GM11168 (cell line): Measurements from ENCODE around the gene GAS7.

ENCODE experiments used
- in situ Hi-C: fragments of 300-500 bp; cut with MboI; formaldehyde crosslinking; loops from one replicate; pipeline ENCODE4 v1.12.0; 2022; ENCODE audit warnings: low sequenced_read_pairs; ENCODE audit not compliant: unreplicated experiment

GAS7 gene

DNA sequence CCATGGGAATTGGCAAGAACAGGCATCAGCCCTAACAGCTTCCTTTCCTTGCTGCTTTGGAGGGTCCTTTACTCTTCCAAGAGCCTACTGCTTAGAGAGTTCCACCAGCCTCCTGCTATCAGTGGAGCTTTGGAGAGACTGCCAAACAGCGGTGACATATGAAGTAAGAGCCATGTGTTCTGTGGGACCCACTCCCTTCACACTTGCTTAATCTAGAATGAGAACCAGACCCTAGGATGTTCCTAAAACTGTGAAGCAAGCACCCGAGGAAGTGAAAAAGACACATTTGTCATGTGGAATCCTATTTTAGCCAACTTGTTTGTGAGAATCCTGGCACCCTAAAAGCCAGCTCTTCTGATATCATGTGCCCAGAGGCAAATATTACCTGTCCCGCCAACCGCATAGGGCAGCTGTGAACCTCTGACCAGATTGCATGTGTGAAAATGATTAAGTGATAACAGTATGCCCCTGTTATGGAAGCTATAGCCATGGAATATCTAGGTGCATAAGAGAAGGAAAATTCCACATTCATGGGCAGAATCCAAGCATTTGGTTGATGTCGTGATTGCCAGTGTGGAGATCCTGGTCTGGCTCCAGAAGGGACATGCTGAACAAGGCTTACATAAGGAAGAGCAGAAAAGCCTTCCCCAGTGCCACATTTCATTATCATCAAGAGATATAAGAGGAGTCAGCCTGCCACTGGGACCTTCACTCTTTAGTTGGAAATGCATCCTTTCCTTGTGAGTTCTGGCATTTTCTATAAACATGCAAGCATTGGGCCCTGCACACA is 312.1 kb downstream of the GAS7 start:
- in situ Hi-C loops = no loop called here

DNA sequence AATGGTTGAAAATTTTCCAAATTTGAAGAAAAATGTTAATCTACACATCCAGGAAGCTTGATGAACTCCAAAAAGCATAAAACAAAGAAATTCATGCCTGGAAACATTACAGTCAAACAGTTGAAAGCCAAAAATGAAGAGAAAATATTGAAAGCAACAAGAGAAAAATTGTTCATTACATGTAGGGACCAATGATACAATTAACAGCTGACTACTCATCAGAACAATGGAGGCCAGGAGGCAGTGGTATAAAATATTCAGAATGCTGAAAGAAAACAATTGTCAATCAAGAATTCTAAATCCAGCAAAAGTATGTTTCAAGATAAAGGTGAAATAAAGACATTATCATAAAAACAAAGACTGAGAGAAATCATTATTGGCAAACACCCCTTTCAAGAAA is 315.0 kb downstream of the GAS7 start:
- in situ Hi-C loops = no loop called here

DNA sequence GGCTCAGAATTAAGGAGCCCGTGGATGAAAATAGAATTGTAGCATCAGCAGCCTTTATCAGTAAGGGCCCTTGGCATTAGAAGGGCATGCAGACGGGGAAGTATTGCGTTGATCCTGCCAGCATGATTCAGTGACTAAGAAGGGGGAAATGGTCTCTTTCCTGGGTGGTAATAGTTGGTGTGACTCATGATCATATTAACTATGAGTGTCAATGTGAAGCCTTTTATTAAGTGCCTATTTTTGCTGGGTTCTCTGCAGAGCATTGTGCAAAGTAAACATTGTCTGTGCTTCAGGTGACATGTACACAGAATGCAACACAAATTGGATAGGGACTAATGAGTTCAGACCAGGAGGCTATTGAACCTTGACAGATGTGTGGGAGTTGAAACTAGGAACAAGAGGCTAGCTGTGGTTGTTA is 317.8 kb downstream of the GAS7 start:
- in situ Hi-C loops = no loop called here

DNA sequence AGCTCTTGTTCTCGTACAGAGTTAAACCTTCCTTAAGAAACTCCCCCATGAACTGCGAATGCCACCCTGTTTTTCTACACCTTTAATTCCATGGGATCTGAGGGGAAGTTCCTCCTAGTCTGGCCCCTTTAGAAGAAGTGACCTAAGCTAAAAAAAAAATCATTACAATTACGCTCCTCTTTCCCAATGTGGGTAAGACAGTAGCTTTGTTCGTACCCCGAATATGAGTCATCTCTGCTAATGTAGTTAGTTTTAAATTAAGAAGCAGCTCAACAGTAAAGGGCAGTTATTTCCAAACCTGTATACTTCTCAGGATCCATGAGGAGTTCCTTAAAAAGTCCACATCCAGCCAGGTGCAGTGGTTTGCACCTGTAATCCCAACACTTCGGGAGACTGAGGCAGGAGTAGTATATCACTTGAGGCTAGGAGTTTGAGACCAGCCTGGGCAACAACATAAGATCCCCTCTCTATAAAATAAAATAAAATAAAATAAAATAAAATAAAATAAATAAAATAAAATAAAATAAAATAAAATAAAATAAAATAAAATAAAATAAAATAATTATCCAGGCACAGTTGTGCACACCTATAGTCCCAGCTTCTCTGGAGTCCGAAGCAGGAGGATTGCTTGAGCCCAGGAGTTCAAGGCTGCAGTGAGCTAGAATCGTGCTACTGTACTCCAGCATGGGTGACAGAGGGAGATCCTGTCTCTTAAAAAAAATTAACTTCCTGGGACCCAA is 319.4 kb downstream of the GAS7 start:
- in situ Hi-C loops = no loop called here

DNA sequence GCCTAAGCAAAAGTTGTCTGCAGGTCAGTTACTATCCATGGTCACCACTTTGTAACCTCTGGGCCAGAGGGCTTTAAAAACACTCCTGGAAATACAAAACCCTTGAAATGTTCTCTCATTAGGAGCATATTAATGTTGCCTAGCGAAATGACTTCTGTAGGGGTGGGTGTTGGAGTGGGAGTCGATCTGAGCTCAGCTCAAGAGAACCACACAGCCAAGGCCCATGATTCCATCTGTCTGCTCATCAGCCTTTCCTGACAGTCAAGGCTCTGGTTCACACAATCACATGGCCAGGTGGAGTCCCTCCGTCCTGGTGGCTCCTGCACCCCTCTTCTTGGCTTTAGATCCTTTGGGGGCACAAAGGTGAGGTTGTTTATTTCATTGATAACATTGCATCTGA is 320.1 kb downstream of the GAS7 start:
- in situ Hi-C loops = no loop called here

DNA sequence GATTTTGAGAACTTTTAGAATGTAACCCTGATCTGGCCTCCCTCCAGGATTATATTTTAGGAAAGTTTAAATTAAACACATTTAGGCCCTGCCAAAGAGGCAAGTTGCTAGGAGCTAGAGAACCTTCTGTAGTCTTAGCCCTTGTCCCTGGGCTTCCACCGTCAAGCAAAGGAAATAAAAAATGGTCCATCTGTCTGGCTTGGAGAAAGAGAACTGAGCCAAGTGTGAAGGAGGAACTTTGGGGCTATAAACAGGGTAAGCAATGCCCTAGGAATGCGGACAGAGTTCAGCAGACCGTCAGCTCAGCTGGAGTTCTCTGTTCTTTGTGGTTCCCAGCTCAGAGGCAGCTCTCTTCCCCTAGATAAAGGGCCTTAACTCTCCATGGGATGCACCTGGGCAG is 323.0 kb downstream of the GAS7 start:
- in situ Hi-C loops = no loop called here

DNA sequence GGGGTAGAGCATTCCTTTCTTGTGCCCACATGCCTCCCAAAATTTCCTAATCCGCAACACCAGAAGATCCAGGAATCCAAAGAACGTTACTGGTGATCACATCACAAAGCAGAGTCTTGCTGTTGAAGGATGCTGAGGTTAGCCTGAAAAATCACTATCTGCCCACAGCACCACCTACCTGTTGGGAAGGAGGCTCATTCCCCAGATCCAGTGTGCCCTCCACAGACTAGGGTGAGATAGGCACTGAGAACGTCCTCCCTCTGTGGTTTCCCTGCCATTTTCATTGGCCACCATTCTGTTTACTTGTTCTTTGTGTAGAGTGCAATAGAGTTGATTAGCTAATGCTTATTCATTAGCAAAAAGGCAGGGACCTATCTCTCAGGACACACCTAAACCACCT is 323.7 kb downstream of the GAS7 start:
- in situ Hi-C loops = no loop called here

DNA sequence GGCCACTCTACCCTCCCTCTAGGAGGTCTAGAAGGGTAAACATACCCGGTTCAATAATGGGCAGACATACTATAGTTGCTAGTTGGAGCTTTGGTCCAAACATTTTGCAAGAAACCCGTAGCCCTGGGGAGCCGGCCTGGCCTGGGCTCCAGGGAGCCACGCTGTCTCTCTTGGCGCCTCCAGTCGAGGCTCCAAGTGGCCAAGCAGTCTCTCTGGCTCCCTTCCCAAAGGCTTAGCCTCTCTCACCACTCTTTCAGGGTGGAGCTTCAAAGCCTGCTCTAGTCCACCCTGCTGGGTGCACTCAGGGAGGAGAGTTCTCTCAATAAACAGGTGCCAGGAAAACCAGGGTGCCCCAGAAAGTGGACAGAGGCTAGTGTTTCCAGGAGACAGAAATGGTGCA is 325.6 kb downstream of the GAS7 start:
- in situ Hi-C loops = no loop called here

DNA sequence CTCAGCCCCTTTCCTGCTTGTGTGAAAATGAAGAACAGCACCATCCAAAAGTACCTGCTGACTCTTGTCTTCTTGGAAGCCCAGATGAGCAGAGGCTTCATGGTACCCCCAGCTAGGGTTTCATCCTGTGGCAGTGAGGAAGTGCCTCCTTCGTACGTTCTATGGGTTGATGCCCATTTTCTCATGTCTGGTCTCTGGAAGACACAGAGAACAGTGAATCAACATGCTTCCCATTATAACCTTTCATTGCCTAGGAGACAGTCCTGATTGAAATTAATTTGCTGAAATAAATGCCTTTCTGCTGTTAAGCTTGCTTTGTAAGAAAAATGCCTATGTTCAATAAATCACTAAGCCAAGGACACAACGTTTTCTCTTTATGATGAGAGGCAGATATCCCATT is 329.9 kb downstream of the GAS7 start:
- in situ Hi-C loops = no loop called here

DNA sequence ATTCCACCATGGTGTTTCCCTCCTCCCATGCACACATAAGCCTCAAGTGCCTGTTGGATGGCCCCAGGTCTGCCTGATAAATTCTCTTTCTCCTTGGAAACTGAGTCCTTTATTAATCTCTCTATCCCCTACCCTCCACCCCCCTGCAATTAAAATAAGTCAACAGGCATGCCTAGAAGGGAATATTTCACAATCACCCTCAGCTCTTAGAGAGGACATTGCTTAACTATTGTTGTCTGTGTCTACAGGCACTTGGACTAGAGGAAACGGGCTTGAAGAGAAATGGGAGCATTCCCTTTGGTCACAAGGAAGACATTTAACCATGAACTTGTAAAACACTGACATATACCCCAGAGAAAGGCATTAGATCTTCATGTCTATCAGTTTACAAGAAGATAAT is 332.8 kb downstream of the GAS7 start:
- in situ Hi-C loops = no loop called here

DNA sequence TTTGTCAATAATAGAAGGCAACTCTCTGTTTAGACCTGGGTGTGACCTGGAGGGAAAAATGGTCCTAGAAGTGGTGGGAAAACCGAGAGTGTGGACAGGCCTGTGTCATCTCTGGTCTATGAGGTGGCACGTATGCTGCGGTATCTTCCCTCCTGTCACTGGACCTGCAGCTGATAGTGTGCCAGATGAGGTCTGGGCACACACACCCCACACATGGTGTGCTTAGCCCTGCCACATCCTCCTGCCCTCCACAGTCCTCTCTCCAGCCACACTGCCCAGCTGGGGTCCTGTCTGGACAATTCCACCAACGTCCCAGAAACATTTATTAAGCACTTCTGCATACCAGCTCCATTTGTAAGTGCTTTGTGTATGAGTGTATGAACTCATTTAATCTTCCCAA is 335.5 kb downstream of the GAS7 start:
- in situ Hi-C loops = no loop called here

DNA sequence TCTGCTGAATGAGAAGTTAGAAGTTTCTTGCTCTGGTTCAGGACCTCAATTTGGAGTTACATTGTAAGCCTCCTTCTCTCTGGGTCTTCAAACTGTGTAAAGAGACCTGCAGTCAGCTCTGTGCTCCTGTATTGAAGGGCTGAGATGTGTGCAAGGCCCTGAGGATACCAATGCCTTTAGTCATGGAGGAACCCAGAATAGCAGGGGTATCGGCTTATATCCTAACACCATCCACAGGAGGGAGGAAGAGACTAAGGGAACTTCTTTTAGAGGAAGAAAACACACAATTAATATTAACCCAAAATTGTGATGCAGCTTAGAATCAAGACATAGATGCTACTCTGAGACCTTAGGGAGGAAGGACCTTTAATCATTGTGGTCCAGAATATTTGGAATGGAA is 336.2 kb downstream of the GAS7 start:
- in situ Hi-C loops = no loop called here

DNA sequence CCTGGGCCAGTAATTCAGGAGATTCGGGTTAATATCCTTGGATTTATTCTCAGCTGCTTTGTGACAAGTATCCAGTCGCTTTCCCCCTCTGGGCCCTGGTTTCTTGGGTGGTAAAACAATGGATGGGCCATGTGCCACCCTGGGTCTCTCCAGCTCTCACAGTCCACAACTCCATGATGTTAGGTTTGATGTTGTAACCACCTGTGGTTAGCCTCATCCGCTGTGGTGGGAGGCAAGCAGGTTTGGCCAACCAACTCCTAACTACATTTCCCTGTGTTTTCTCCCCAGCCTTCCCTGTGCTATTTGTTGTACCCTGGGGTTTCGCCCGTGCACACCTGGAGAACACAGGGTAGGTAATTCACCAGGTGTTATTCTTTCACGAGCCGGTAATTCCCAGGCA is 337.6 kb downstream of the GAS7 start:
- in situ Hi-C loops = no loop called here
